SK-N-SH treated with all-trans-retinoic acid at 6 μM for 48 hours (cell line): ENCODE data around the gene MYH15.

ENCODE experiments used
- ARNTL ChIP-seq: fragments of 450-650 bp; formaldehyde crosslinking; IDR thresholded peaks from 2 replicates; pipeline ENCODE4 v1.5.0; 2020; ENCODE audit warnings: low read depth, mild to moderate bottlenecking, moderate library complexity, borderline replicate concordance
- CSDC2 ChIP-seq: fragments of 250-450 bp; sonication (Bioruptor Pico); IDR thresholded peaks from 2 replicates; pipeline ENCODE4 v1.5.0; 2020; ENCODE audit warnings: mild to moderate bottlenecking, moderate library complexity
- GLIS3 ChIP-seq: fragments of 250-450 bp; sonication (Bioruptor Pico); IDR thresholded peaks from 2 replicates; pipeline ENCODE4 v1.5.0; 2020; ENCODE audit warnings: mild to moderate bottlenecking, moderate library complexity
- ISL1 ChIP-seq: fragments of 250-450 bp; sonication (Bioruptor Pico); IDR thresholded peaks from 2 replicates; pipeline ENCODE4 v2.1.2; 2022; ENCODE audit warnings: mild to moderate bottlenecking, moderate library complexity
- PPARA ChIP-seq: fragments of 250-450 bp; sonication (Bioruptor Pico); IDR thresholded peaks from 2 replicates; pipeline ENCODE4 v1.5.0; 2020; ENCODE audit warnings: mild to moderate bottlenecking, borderline replicate concordance
- RARB ChIP-seq: fragments of 250-450 bp; sonication (Bioruptor Pico); IDR thresholded peaks from 2 replicates; pipeline ENCODE4 v1.8.0; 2021; ENCODE audit warnings: mild to moderate bottlenecking, moderate library complexity
- TOX ChIP-seq: fragments of 250-450 bp; sonication (Bioruptor Pico); IDR thresholded peaks from 2 replicates; pipeline ENCODE4 v1.8.0; 2021; ENCODE audit warnings: mild to moderate bottlenecking, moderate library complexity, borderline replicate concordance
- ZC3H10 ChIP-seq: fragments of 250-450 bp; sonication (Bioruptor Pico); IDR thresholded peaks from 2 replicates; pipeline ENCODE4 v1.5.1; 2021; ENCODE audit warnings: mild to moderate bottlenecking, moderate library complexity
- ZFP3 ChIP-seq: fragments of 250-450 bp; sonication (Bioruptor Pico); IDR thresholded peaks from 2 replicates; pipeline ENCODE4 v1.5.0; 2020; ENCODE audit warnings: mild to moderate bottlenecking, moderate library complexity
- ZFP30 ChIP-seq: fragments of 450-650 bp; formaldehyde crosslinking; IDR thresholded peaks from 2 replicates; pipeline ENCODE4 v1.5.0; 2022; ENCODE audit warnings: mild to moderate bottlenecking, moderate library complexity
- TF ChIP-seq, protein P1 (sequence below): fragments of 250-450 bp; sonication (Bioruptor Pico); IDR thresholded peaks from 2 replicates; pipeline ENCODE4 v1.8.0; 2020; ENCODE audit warnings: mild to moderate bottlenecking, moderate library complexity, borderline replicate concordance
- TF ChIP-seq, protein P2 (sequence below): fragments of 250-450 bp; sonication (Bioruptor Pico); IDR thresholded peaks from 2 replicates; pipeline ENCODE4 v1.5.1; 2020; ENCODE audit warnings: low read depth, mild to moderate bottlenecking, moderate library complexity

DNA sequence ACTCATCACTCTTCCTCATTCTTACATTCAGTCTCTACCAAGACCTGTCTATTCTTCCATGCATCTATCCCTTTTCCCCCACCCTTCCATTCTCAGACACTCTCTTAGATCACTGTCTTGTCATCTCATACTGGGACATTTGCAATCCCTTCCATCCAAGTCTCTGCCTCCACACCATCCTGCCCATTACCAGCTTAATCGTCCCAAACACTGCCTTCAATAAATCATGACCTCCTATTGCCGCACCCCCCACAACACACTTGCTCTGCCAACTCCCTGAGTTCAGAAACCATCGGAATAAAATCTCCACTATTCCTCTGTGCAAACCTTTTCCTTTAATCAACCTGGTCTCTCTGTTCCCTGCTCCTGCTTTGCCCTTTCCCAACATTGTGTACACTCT lies 18.9 kb downstream of the MYH15 start:
- no peak for TF ChIP-seq ZFP30
- TF ChIP-seq TOX (CRISPR knock-in tag), result no peak
- TF ChIP-seq ISL1 (CRISPR knock-in tag), result no peak
- TF ChIP-seq ZC3H10 (CRISPR knock-in tag), result no peak
- TF ChIP-seq GLIS3 (CRISPR knock-in tag), result no peak
- no peak for TF ChIP-seq ARNTL
- TF ChIP-seq PPARA (CRISPR knock-in tag), result no peak
- no peak for TF ChIP-seq ZFP3
- TF ChIP-seq, protein P1, sequence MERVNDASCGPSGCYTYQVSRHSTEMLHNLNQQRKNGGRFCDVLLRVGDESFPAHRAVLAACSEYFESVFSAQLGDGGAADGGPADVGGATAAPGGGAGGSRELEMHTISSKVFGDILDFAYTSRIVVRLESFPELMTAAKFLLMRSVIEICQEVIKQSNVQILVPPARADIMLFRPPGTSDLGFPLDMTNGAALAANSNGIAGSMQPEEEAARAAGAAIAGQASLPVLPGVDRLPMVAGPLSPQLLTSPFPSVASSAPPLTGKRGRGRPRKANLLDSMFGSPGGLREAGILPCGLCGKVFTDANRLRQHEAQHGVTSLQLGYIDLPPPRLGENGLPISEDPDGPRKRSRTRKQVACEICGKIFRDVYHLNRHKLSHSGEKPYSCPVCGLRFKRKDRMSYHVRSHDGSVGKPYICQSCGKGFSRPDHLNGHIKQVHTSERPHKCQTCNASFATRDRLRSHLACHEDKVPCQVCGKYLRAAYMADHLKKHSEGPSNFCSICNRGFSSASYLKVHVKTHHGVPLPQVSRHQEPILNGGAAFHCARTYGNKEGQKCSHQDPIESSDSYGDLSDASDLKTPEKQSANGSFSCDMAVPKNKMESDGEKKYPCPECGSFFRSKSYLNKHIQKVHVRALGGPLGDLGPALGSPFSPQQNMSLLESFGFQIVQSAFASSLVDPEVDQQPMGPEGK (CRISPR knock-in tag), result no peak
- TF ChIP-seq CSDC2 (CRISPR knock-in tag), result no peak
- TF ChIP-seq, protein P2, sequence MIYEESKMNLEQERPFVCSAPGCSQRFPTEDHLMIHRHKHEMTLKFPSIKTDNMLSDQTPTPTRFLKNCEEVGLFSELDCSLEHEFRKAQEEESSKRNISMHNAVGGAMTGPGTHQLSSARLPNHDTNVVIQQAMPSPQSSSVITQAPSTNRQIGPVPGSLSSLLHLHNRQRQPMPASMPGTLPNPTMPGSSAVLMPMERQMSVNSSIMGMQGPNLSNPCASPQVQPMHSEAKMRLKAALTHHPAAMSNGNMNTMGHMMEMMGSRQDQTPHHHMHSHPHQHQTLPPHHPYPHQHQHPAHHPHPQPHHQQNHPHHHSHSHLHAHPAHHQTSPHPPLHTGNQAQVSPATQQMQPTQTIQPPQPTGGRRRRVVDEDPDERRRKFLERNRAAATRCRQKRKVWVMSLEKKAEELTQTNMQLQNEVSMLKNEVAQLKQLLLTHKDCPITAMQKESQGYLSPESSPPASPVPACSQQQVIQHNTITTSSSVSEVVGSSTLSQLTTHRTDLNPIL (CRISPR knock-in tag), result no peak
- TF ChIP-seq RARB (CRISPR knock-in tag), result no peak
